Fibroblast of peridontal ligament (primary cell): Measurements from ENCODE around the gene ZBTB7B.

Source experiments
- DNase-seq: peaks from one replicate; pipeline ENCODE4 v3.0.0-alpha.2; 2010; ENCODE audit errors: extremely low read depth

Gene ZBTB7B

GRCh38 chr1:155003766-155004351 is 1.3 kb downstream of the ZBTB7B start:
- DNase-seq, result peak; percentile 25

GRCh38 chr1:155004352-155005075 is 1.9 kb downstream of the ZBTB7B start:
- peak; percentile 10 for DNase-seq

GRCh38 chr1:155005076-155006011 is 2.7 kb downstream of the ZBTB7B start:
- peak; percentile 35 for DNase-seq

- peak; percentile 18 for DNase-seq
Measured at GRCh38 chr1:155006601-155007101, 4.0 kb downstream of the ZBTB7B start.

- no peak for DNase-seq
Measured at GRCh38 chr1:155007251-155007828, 4.7 kb downstream of the ZBTB7B start.

GRCh38 chr1:155008015-155008941 is 5.7 kb downstream of the ZBTB7B start:
- no peak for DNase-seq

GRCh38 chr1:155009221-155009711 is 6.7 kb downstream of the ZBTB7B start:
- DNase-seq, result no peak

GRCh38 chr1:155009742-155010141 is 7.1 kb downstream of the ZBTB7B start:
- DNase-seq, result no peak

- DNase-seq, result no peak
Measured at GRCh38 chr1:155010211-155010918, 7.8 kb downstream of the ZBTB7B start.

- no peak for DNase-seq
Measured at GRCh38 chr1:155011004-155011416, 8.4 kb downstream of the ZBTB7B start.

GRCh38 chr1:155011437-155012025 is 8.9 kb downstream of the ZBTB7B start:
- no peak for DNase-seq

GRCh38 chr1:155012026-155012546 is 9.5 kb downstream of the ZBTB7B start:
- peak; percentile 63 for DNase-seq

GRCh38 chr1:155012776-155013602 is 10.4 kb downstream of the ZBTB7B start:
- no peak for DNase-seq

- DNase-seq, result no peak
Measured at GRCh38 chr1:155013632-155014031, 11.0 kb downstream of the ZBTB7B start.

- no peak for DNase-seq
Measured at GRCh38 chr1:155014709-155015508, 12.3 kb downstream of the ZBTB7B start.

GRCh38 chr1:155015527-155016230 is 13.1 kb downstream of the ZBTB7B start:
- no peak for DNase-seq
